ENCODE measurements around the gene WWOX. TPM values are rescaled to one million over a fixed set of nuclear protein-coding genes. Genes with fewer than 3 reads are reported as not detected.

WWOX gene
- total RNA-seq, 2 donors from 2014 or later, result 33.8 to 82.5 TPM

GRCh38 chr16:78838276-78838675, 738.8 kb downstream of the WWOX start:
- no peak overlapping the region for H3K27ac ChIP-seq
- peaks cover 2 to 4% of the 10 kb centered on the region in 2 donors for H3K4me1 ChIP-seq (ENCODE audit: control insufficient read depth in 1 of 2, low read depth in 2 of 2)
- DNase-seq (ENCODE audit: low spot score) (no peak), ATAC-seq (ENCODE audit: insufficient number of reproducible peaks, low FRiP score, low read depth) (no peak)
- H3K9me3 ChIP-seq, result no peaks in the 10 kb centered on the region
- no peak overlapping the region for H3K4me3 ChIP-seq
- no peaks in the 10 kb centered on the region for H3K27me3 ChIP-seq (replicated peaks; ENCODE audit: insufficient read depth)
- no peak for TF ChIP-seq CTCF (IDR thresholded peaks at IDR 0.05)
- no peaks in the 10 kb centered on the region for H3K36me3 ChIP-seq

- TF ChIP-seq CTCF (IDR thresholded peaks at IDR 0.05), result no peak
- Histone ChIP-seq H3K4me1 (ENCODE audit: control insufficient read depth in 1 of 2, low read depth in 2 of 2) (peaks cover 6 to 9% of the 10 kb centered on the region in 2 donors), H3K27me3 (replicated peaks; ENCODE audit: insufficient read depth) (no peaks in the 10 kb centered on the region), H3K36me3 (no peaks in the 10 kb centered on the region), H3K9me3 (no peaks in the 10 kb centered on the region), H3K27ac (no peak overlapping the region), H3K4me3 (no peak overlapping the region)
- DNase-seq (ENCODE audit: low spot score), result no peak
- ATAC-seq (ENCODE audit: insufficient number of reproducible peaks, low FRiP score, low read depth), result no peak
Measured at GRCh38 chr16:78842950-78843349, 743.5 kb downstream of the WWOX start.

GRCh38 chr16:78843978-78844377, 744.5 kb downstream of the WWOX start:
- Histone ChIP-seq H3K27me3 (replicated peaks; ENCODE audit: insufficient read depth) (no peaks in the 10 kb centered on the region), H3K4me3 (no peak overlapping the region), H3K27ac (no peak overlapping the region), H3K4me1 (ENCODE audit: control insufficient read depth in 1 of 2, low read depth in 2 of 2) (peaks cover 6 to 9% of the 10 kb centered on the region in 2 donors), H3K9me3 (no peaks in the 10 kb centered on the region), H3K36me3 (no peaks in the 10 kb centered on the region)
- TF ChIP-seq CTCF (IDR thresholded peaks at IDR 0.05), result no peak
- no peak for ATAC-seq (ENCODE audit: insufficient number of reproducible peaks, low FRiP score, low read depth)
- no peak for DNase-seq (ENCODE audit: low spot score)

GRCh38 chr16:78844682-78845081, 745.2 kb downstream of the WWOX start:
- Histone ChIP-seq H3K27me3 (replicated peaks; ENCODE audit: insufficient read depth) (no peaks in the 10 kb centered on the region), H3K4me3 (no peak overlapping the region), H3K9me3 (no peaks in the 10 kb centered on the region), H3K27ac (no peak overlapping the region), H3K36me3 (no peaks in the 10 kb centered on the region), H3K4me1 (ENCODE audit: control insufficient read depth in 1 of 2, low read depth in 2 of 2) (peaks cover 6 to 9% of the 10 kb centered on the region in 2 donors)
- ATAC-seq (ENCODE audit: insufficient number of reproducible peaks, low FRiP score, low read depth) (no peak), DNase-seq (ENCODE audit: low spot score) (no peak)
- TF ChIP-seq CTCF (IDR thresholded peaks at IDR 0.05), result no peak

GRCh38 chr16:78851266-78851665, 751.8 kb downstream of the WWOX start:
- DNase-seq (ENCODE audit: low spot score), result no peak
- H3K27ac ChIP-seq, result no peak overlapping the region
- ATAC-seq (ENCODE audit: insufficient number of reproducible peaks, low FRiP score, low read depth), result no peak

More at GRCh38 chr16:78851266-78851665, 751.8 kb downstream of the WWOX start:
- H3K4me1 ChIP-seq (ENCODE audit: control insufficient read depth in 1 of 2, low read depth in 2 of 2), result no peaks in the 10 kb centered on the region
- no peaks in the 10 kb centered on the region for H3K27me3 ChIP-seq (replicated peaks; ENCODE audit: insufficient read depth)
- no peak for TF ChIP-seq CTCF (IDR thresholded peaks at IDR 0.05)
- H3K36me3 ChIP-seq, result no peaks in the 10 kb centered on the region
- no peaks in the 10 kb centered on the region for H3K9me3 ChIP-seq
- no peak overlapping the region for H3K4me3 ChIP-seq
